ENCODE results near the gene ARMH3. TPM values are rescaled to one million over a fixed set of nuclear protein-coding genes. Genes with fewer than 3 reads are reported as not detected.

Gene ARMH3
- total RNA-seq, 2 experiments from 2014 or later = 12.3 to 12.6 TPM

DNA sequence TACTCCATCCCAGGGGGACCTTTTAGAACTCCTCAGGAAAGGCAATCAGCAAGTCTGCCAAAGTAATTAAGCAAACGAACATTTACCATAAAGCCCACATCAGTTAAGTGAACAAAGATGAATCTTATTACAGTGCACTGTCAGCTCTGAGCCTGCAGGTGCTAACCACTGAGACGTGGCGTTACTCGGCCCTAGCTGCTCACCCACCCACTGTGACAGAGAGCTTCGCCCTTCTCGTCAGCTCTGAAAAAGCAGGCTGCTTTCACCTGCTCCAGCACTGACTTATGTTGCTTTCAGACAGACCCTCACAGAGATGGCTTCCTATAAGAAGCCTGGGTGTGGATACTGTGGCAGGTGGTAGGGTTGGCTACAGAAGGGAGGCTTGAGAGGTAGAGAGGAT, 154.6 kb downstream of the ARMH3 start:
- Mint-ChIP-seq H3K27ac (no peak overlapping the region), H3K36me3 (ENCODE audit: low read depth) (no peaks in the 10 kb centered on the region), H3K4me3 (no peak overlapping the region), H3K4me1 (ENCODE audit: low read depth) (peaks cover 16% of the 10 kb centered on the region), H3K27me3 (ENCODE audit: low read depth) (no peaks in the 10 kb centered on the region), H3K9me3 (no peaks in the 10 kb centered on the region)
- intact Hi-C loops (cut with micrococcal nuclease) = no loop called here
- DNase-seq = no peak
- CTCF ChIA-PET = interaction anchor here (1.3 to 1.7 kb wide), 2 partner anchors 13 to 61 kb away, joined by 4 read pairs; no protein-coding TSS in a partner anchor

DNA sequence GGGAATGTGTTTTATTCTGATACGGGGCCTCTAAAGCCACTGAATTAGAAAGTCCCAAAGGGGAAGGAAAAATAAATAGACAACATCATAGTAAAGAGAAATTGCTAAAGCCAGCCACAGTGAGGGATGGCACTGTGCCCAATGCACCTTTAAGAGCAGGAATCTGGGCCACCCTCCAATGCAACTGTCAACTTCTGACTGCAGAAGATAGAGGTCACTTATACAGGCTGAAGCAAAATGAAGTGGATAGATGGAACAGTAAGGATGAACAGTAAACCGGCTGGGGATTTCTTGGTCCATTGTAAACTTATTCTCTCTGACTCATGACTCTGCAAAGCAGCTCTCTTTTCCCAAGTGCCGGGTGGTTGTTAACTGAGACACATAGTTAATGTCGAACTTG, 158.3 kb downstream of the ARMH3 start:
- no peak overlapping the region for H3K27ac Mint-ChIP-seq
- H3K4me1 Mint-ChIP-seq (ENCODE audit: low read depth) = peaks cover 13% of the 10 kb centered on the region
- H3K27me3 Mint-ChIP-seq (ENCODE audit: low read depth) = no peaks in the 10 kb centered on the region
- CTCF ChIA-PET = interaction anchor here (1.0 to 2.6 kb wide), 5 partner anchors 8 to 112 kb away, joined by 3 to 12 read pairs (median 11); no protein-coding TSS in a partner anchor
- H3K9me3 Mint-ChIP-seq = no peaks in the 10 kb centered on the region
- DNase-seq = no peak
- intact Hi-C loops (cut with micrococcal nuclease) = no loop called here
- H3K4me3 Mint-ChIP-seq = no peak overlapping the region
- no peaks in the 10 kb centered on the region for H3K36me3 Mint-ChIP-seq (ENCODE audit: low read depth)

DNA sequence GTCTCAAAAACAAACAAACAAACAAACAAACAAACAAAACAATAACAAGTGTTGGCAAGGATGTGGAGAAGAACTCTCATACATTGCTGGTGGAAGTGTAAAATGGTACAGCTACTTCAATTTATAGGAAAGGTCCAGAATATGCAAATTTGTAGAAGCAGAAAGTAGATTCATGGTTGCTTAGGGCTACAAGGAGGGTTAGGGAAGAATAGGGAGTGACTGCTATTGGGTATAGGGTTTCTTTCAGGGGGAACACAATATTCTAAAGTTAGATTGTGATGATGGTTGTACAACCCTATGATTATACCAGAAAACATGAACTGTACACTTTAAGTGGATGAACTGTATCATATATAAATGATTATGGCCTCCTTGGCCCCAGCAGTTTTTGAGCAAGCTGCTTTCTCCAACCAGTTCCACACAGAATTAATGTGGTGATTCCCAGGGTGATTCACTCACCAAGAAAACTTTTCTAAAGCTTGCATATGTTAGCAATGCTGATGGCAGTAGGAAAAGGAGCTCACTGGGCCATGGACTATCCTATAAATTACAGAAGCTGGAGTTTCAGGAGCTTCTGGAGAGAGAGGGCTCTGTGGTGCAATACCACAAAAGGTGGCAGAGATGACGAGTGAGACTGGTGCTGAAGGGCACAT, 159.6 kb downstream of the ARMH3 start:
- no peaks in the 10 kb centered on the region for H3K36me3 Mint-ChIP-seq (ENCODE audit: low read depth)
- no peak for DNase-seq
- no peaks in the 10 kb centered on the region for H3K27me3 Mint-ChIP-seq (ENCODE audit: low read depth)
- no peaks in the 10 kb centered on the region for H3K9me3 Mint-ChIP-seq
- no peak overlapping the region for H3K4me3 Mint-ChIP-seq
- CTCF ChIA-PET = interaction anchor here (0.6 to 2.6 kb wide), 5 partner anchors 56 to 506 kb away, joined by 3 to 11 read pairs (median 4); no protein-coding TSS in a partner anchor
- intact Hi-C loops (cut with micrococcal nuclease) = no loop called here
- peaks cover 13% of the 10 kb centered on the region for H3K4me1 Mint-ChIP-seq (ENCODE audit: low read depth)
- H3K27ac Mint-ChIP-seq = no peak overlapping the region

DNA sequence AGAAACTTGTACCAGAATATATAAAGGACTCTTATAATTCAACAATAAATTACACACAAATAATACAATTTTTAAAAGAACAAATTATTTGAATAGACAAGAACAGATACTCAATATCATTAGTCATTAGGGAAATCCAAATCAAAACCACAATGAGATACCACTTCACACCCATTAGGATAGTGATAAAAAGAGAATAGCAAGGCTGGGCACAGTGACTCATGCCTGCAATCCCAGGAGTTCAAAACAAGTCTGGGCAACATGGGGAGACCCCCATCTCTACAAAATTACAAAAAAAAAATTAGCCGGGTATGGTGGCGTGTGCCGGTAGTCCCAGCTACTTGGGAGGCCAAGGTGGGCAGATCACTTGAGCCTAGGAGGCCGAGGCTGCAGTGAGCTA, 160.2 kb downstream of the ARMH3 start:
- Mint-ChIP-seq H3K9me3 (no peaks in the 10 kb centered on the region), H3K27me3 (ENCODE audit: low read depth) (no peaks in the 10 kb centered on the region), H3K36me3 (ENCODE audit: low read depth) (no peaks in the 10 kb centered on the region), H3K4me1 (ENCODE audit: low read depth) (peaks cover 13% of the 10 kb centered on the region), H3K27ac (no peak overlapping the region), H3K4me3 (no peak overlapping the region)
- DNase-seq = peak; percentile 27
- intact Hi-C loops (cut with micrococcal nuclease) = no loop called here
- CTCF ChIA-PET = interaction anchor here (0.6 to 2.6 kb wide), 4 partner anchors 55 to 506 kb away, joined by 4 to 11 read pairs (median 8); no protein-coding TSS in a partner anchor

DNA sequence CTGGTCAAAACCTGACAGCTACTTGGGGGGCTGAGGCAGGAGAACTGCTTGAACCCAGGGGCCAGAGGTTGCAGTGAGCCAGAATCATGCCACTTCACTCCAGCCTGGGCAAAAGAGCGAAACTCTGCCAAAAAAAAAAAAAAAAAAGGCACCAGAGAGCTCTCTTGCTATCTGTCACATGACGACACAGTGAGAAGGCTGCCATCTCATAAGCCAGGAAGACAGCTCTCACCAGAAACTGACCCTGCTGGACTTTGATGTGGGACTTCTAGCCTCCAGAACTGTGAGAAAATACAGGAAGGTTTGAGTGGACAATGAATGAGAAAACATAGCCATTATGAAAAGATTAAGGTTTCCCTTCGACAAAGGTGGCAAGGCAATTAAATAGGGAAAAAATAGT, 161.2 kb downstream of the ARMH3 start:
- Mint-ChIP-seq H3K27me3 (ENCODE audit: low read depth) (no peaks in the 10 kb centered on the region), H3K9me3 (no peaks in the 10 kb centered on the region), H3K36me3 (ENCODE audit: low read depth) (no peaks in the 10 kb centered on the region), H3K4me1 (ENCODE audit: low read depth) (peaks cover 15% of the 10 kb centered on the region), H3K27ac (no peak overlapping the region), H3K4me3 (no peak overlapping the region)
- intact Hi-C loops (cut with micrococcal nuclease) = no loop called here
- DNase-seq = no peak
- CTCF ChIA-PET = interaction anchor here (0.9 kb wide), 1 partner anchor 116 kb away, joined by 3 read pairs; no protein-coding TSS in a partner anchor

DNA sequence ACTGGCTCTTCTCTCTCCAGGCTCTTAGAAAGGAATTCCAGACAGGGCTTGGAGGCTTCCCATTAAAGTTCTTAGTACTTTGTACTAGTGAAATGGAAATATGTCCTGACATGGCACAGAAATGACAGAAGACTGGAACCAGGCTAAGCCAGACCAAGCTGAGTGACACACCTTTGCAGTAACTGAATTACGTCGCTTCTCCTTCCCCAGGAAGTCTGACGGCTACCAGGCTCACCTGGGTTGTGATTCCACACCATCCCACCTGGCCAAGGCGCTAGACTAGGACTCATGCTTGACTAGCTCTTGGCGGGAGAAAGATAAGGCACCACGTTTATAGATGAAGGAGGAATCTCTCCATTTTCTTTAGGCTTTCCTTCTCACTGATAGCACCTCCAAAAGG, 161.7 kb downstream of the ARMH3 start:
- no peaks in the 10 kb centered on the region for H3K27me3 Mint-ChIP-seq (ENCODE audit: low read depth)
- no peaks in the 10 kb centered on the region for H3K36me3 Mint-ChIP-seq (ENCODE audit: low read depth)
- intact Hi-C loops (cut with micrococcal nuclease) = no loop called here
- DNase-seq = no peak
- no peak overlapping the region for H3K27ac Mint-ChIP-seq
- peaks cover 18% of the 10 kb centered on the region for H3K4me1 Mint-ChIP-seq (ENCODE audit: low read depth)
- H3K9me3 Mint-ChIP-seq = no peaks in the 10 kb centered on the region
- CTCF ChIA-PET = interaction anchor here (0.9 kb wide), 1 partner anchor 116 kb away, joined by 3 read pairs; no protein-coding TSS in a partner anchor
- no peak overlapping the region for H3K4me3 Mint-ChIP-seq

DNA sequence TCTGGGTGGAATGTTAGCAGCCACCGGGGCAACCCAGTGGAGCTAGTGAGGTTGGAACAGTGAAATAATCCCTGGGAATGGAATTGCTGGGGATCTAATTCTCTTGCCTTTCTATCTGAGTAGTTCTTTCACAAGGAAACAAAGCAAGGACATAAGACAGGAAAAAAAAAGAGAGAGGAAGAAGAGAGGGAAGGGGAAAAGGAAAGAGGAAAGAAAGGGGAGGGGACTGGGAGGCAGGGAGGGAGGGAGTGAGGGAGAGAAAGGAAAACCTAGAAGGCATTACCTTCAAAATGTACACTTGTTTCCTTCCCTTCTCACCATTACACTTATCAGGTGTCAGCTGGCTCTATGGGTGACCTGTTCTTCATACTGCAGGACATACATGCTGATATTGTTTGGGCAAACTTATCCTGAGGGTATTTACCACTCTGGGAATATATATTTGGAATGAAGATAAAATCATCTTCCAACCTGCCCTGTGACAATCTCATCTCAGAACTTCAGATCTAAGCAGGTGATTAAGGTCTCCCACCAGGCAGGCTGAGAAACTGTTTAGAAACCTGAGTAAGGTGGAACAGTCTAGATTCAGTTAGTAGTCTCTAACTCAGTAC, 162.4 kb downstream of the ARMH3 start:
- CTCF ChIA-PET = interaction anchor here (0.7 to 1.9 kb wide), 3 partner anchors 21 to 179 kb away, joined by 3 to 8 read pairs (median 3); no protein-coding TSS in a partner anchor
- H3K27ac Mint-ChIP-seq = no peak overlapping the region

DNA sequence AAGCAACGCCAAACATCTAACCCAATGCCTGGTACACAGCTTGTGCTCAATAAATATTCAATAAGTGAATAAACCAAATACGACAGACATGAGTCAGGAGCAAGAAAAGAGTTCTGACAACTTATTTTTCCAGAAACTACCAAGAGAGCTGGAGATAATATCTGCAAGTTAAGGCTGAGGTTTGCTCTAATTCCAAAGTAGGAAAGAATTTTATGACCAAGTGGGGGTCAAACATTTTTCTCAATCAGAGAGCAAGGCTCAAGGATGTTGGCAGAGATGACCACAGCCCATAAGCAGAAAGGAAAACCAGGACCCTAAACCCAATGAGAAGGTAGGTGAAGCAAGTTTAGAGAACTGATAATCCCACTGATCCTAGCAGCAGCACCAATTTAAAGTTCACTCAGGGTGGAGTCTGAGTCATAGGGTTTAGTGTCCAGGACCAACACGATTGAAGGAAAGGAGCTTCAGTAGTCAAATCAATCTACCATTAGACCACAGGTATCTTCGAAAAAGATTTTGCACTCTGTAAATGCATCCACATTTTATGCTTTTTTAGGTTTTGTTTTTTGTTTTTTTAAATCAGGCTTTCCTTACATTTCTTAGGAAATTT, 163.1 kb downstream of the ARMH3 start:
- no peaks in the 10 kb centered on the region for H3K9me3 Mint-ChIP-seq
- no peak overlapping the region for H3K27ac Mint-ChIP-seq
- peaks cover 18% of the 10 kb centered on the region for H3K4me1 Mint-ChIP-seq (ENCODE audit: low read depth)
- H3K4me3 Mint-ChIP-seq = no peak overlapping the region
- intact Hi-C loops (cut with micrococcal nuclease) = no loop called here
- no peak for DNase-seq
- no peaks in the 10 kb centered on the region for H3K27me3 Mint-ChIP-seq (ENCODE audit: low read depth)
- CTCF ChIA-PET = interaction anchor here (0.7 to 1.9 kb wide), 4 partner anchors 22 to 180 kb away, joined by 3 to 8 read pairs (median 4); no protein-coding TSS in a partner anchor
- no peaks in the 10 kb centered on the region for H3K36me3 Mint-ChIP-seq (ENCODE audit: low read depth)

More for the DNA sequence above, 162.4 kb downstream of the ARMH3 start:
- Mint-ChIP-seq H3K36me3 (ENCODE audit: low read depth) (no peaks in the 10 kb centered on the region), H3K27me3 (ENCODE audit: low read depth) (no peaks in the 10 kb centered on the region), H3K4me1 (ENCODE audit: low read depth) (peaks cover 18% of the 10 kb centered on the region), H3K4me3 (no peak overlapping the region), H3K9me3 (no peaks in the 10 kb centered on the region)
- DNase-seq = no peak
- intact Hi-C loops (cut with micrococcal nuclease) = no loop called here

DNA sequence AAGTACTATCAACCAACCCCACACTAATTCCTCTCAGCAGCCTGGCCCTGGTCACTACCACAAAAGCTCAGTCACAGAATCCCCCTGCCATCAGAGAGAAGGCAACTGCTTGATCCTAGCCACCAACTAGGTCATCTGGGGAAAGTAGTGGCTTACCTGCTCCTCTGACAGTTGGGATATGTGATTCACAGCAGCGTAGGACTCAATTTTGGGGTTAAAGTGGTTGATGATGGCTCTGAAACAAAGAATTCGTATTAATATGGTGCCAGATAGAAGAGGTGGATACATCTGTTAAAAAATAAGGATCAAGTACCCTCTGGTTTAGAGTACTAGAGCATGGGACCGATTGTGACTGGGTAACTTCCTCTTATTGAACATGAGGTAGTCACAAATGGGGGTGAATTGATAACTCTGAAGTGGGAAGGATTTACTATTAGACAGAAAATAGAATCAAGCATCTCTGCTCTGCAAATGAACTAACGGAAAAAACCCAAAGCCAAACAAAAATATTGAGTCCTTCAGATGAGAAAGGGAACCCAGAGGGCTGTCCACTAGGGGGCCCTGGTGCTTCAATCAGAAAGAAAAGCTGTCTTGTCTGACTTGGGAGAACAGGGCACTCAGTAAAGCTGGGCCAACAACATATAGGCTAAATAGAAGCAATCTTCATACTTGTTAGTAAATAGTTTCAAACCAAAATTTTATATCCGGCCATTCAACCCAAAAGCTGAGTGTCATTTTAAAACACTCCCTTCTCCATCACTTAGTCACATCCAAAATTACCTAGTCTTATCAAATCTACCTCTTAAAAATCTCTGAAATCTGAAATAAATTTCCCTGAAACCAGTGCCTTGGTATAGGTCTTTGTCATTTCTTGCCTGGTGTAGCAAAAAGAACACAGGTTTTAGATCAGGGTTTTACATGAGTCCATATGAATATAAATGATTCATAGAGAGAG, 166.4 kb downstream of the ARMH3 start:
- CTCF ChIA-PET = interaction anchor here (0.7 to 5.4 kb wide), 23 partner anchors 9 to 286 kb away, joined by 3 to 57 read pairs (median 4); partner anchors contain the start of gene KCNIP2
- Mint-ChIP-seq H3K4me3 (no peak overlapping the region), H3K4me1 (ENCODE audit: low read depth) (peaks cover 5% of the 10 kb centered on the region), H3K9me3 (no peaks in the 10 kb centered on the region), H3K27me3 (ENCODE audit: low read depth) (no peaks in the 10 kb centered on the region), H3K27ac (no peak overlapping the region), H3K36me3 (ENCODE audit: low read depth) (no peaks in the 10 kb centered on the region)
- intact Hi-C loops (cut with micrococcal nuclease) = loop anchor here (1.0 kb wide), 3 partner anchors 49 to 184 kb away; no protein-coding TSS in a partner anchor
- DNase-seq = peak; percentile 90

DNA sequence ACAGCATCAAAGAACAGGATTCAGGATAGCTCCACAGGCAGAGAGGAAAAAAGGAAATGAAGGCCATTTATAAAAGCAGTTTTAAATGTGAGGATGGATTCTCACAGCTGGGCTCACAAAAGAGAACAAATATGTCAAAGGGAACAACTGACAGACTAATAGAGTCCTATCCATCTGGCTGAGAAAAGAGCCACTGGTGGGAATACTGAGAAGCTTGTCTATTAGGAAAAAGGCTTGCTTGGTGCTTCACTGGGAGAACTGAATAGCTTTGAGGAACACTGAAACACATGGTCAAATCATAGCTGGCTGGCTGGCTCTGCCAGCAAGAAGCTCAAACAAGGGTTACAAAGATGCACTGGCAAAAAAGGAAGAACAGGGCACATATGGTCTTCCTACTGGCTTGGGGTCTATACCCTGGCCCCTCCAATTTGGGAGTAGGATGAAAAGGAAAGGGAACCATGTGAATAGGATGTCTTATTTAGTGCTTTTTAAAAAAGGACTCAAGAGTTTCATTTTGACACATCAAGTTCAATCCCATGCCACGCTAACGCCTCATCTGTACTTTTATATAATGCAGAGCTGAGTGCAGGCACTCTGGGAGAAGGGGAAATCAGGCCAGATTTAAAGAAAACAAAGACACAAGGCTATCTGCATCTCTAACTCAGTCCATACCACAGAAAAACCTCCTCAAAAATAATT, 167.6 kb downstream of the ARMH3 start:
- DNase-seq = no peak
- H3K36me3 Mint-ChIP-seq (ENCODE audit: low read depth) = no peaks in the 10 kb centered on the region
- CTCF ChIA-PET = interaction anchor here (0.7 to 5.4 kb wide), 18 partner anchors 9 to 285 kb away, joined by 3 to 57 read pairs (median 4); no protein-coding TSS in a partner anchor
- intact Hi-C loops (cut with micrococcal nuclease) = no loop called here
- no peaks in the 10 kb centered on the region for H3K27me3 Mint-ChIP-seq (ENCODE audit: low read depth)
- H3K9me3 Mint-ChIP-seq = no peaks in the 10 kb centered on the region
- no peak overlapping the region for H3K4me3 Mint-ChIP-seq
- peaks cover 5% of the 10 kb centered on the region for H3K4me1 Mint-ChIP-seq (ENCODE audit: low read depth)
- no peak overlapping the region for H3K27ac Mint-ChIP-seq

DNA sequence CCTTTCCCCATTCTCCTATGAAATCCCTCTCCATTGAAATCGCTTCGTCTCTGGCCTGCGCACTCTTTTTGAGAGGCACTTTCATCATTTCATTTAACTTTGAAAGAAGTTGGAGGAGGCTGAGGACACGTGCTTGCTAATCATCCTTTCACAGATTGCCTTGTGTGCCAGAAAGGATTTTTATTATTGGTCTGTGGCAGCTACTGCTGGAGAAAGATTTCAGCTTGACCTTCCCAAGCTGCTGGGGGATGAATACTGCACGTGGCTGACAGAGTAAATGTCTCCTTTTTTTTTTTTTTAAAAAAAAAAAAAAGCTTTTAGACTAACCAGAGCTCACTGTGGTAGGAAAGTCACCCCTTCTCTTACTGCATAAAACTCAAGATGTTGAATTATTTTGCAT, 168.2 kb downstream of the ARMH3 start:
- CTCF ChIA-PET = interaction anchor here (0.6 to 5.4 kb wide), 10 partner anchors 9 to 188 kb away, joined by 3 to 57 read pairs (median 4); no protein-coding TSS in a partner anchor
- no peak overlapping the region for H3K27ac Mint-ChIP-seq

More for the DNA sequence above, 168.2 kb downstream of the ARMH3 start:
- no peaks in the 10 kb centered on the region for H3K27me3 Mint-ChIP-seq (ENCODE audit: low read depth)
- DNase-seq = no peak
- H3K4me1 Mint-ChIP-seq (ENCODE audit: low read depth) = peaks cover 5% of the 10 kb centered on the region
- no peaks in the 10 kb centered on the region for H3K9me3 Mint-ChIP-seq
- no peaks in the 10 kb centered on the region for H3K36me3 Mint-ChIP-seq (ENCODE audit: low read depth)
- intact Hi-C loops (cut with micrococcal nuclease) = no loop called here
- no peak overlapping the region for H3K4me3 Mint-ChIP-seq

All from activated naive CD4-positive, alpha-beta T cell treated with anti-CD3 and anti-CD28 coated beads for 36 hours (primary cell).